Measurements from ENCODE around the gene HMCN2.
"Not testable (repeated sequence)": the region's sequence is repeated elsewhere in the genome, so short reads cannot be mapped to it uniquely, and the experiment has no call there.

HMCN2 gene

DNA sequence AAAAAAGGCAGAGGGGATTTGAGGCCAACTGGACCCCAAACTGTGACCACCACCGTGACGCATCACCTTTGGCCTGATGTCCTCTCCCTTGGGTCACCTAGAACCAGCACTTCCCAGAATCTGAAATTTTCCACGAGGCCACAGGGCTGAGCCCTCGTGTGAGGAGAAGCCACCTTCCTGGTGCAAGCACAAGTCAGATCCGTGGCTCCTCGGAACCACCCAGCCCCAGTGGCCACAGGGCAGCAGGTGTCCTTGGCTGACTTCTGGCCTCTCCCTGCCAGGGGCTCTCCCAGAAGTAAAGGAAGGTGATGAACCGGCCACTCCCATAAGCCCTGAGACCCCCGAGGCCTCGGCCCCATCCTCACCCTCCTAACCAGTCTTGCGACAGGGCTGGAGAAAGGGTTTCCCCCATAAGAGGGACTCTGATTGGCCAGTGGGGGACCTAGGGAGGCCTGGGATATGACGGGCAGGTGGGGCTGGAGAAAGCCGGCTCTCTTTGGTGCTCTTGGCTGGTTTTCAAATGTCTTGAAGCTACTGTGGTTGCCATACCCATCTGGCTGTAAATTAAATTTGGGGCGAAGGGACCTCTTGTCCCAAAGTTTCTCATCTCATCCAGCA is 20.9 kb upstream of the HMCN2 start:
- H3K27ac Mint-ChIP-seq, result no peak overlapping the region
- no peaks in the 10 kb centered on the region for H3K9me3 Mint-ChIP-seq (ENCODE audit: low read depth)
- no peaks in the 10 kb centered on the region for H3K27me3 Mint-ChIP-seq
- peaks cover 21% of the 10 kb centered on the region for H3K4me1 Mint-ChIP-seq (ENCODE audit: low read depth)
- H3K4me3 Mint-ChIP-seq, result no peak overlapping the region
- H3K36me3 Mint-ChIP-seq, result no peaks in the 10 kb centered on the region

DNA sequence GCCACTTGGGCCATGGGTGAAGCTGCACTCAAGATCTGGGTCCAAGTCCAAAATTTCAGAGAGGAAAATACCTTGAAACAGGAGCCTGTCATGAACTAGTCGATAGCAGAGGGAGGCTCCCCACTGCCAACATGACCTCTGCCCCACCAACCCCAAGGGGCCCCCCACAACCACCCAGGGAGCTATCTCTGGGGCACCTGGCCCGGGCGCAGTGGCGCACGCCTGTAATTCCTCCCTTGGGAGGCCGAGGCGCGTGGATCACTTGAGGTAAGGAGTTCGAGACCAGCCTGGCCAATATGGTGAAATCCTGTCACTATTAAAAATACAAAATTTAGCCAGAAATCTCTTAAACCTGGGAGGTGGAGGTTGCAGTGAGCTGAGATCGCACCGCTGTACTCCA is 20.1 kb upstream of the HMCN2 start:
- H3K36me3 Mint-ChIP-seq, result no peaks in the 10 kb centered on the region
- H3K27me3 Mint-ChIP-seq, result peaks cover 1% of the 10 kb centered on the region
- no peaks in the 10 kb centered on the region for H3K9me3 Mint-ChIP-seq (ENCODE audit: low read depth)
- H3K27ac Mint-ChIP-seq, result no peak overlapping the region
- no peak overlapping the region for H3K4me3 Mint-ChIP-seq
- peaks cover 14% of the 10 kb centered on the region for H3K4me1 Mint-ChIP-seq (ENCODE audit: low read depth)

DNA sequence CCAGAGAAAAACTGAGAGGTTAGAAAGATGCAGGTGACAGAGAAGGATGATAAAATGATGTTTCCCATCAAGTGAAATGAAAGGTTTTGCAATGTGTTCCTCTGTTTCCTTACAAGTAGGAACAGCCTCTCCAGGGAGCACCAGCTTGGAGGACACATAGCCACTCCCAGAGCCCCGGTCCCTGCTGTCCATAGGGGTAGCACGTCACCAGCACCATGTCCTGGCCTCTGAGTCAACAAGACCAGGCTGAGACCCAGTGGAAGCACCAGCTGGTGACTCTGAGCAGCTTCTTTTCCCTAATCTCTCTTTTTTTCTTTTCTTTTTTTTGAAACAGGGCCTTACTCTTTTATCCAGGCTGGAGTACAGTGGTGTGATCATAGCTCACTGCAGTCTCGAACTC is 19.4 kb upstream of the HMCN2 start:
- no peaks in the 10 kb centered on the region for H3K9me3 Mint-ChIP-seq (ENCODE audit: low read depth)
- H3K4me1 Mint-ChIP-seq (ENCODE audit: low read depth), result peaks cover 9% of the 10 kb centered on the region
- no peaks in the 10 kb centered on the region for H3K36me3 Mint-ChIP-seq
- no peak overlapping the region for H3K4me3 Mint-ChIP-seq
- peaks cover 1% of the 10 kb centered on the region for H3K27me3 Mint-ChIP-seq
- no peak overlapping the region for H3K27ac Mint-ChIP-seq

DNA sequence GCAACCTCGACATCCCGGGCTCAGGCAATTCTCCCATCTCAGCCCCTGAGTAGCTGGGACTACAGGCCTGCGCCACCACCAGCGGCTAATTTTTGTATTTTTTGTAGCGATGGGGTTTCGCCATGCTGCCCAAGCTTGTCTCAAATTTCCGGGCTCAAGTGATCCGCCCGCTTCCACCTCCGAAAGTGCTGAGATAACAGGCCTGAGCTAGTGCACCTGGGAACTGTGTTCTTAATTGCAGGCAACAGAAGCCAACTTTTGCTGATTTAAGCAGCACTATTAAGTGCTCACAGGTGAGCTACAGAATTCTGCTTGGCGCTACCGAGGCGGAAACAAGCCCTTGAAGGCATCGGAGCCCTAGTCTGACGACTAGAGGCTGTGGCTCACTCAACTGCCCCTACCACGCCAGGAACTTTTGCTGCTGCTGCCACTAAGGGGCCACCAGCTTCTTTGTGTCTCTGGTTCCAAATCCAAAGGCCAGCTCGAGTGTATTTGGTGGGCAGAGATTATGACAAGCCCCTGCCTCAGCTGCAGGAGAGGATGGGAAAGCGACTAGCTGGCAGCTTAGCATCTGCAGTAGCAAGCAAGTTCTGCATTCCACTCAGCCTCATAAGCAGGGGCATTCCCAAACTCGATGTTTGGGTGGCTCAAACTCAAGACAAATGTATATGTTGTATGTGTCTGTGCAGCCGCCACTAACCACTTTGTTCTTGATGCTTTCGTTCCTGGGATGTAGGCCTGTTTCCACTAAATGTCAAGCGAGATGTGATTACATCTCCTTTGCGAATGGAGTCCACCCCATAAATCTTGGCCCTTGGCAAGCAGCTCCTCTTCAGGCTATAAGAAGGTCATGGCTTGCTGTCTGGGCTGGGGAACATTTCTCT is 10.6 kb upstream of the HMCN2 start:
- H3K36me3 Mint-ChIP-seq, result no peaks in the 10 kb centered on the region
- peaks cover 9% of the 10 kb centered on the region for H3K27me3 Mint-ChIP-seq
- no peak overlapping the region for H3K4me3 Mint-ChIP-seq
- no peak overlapping the region for H3K27ac Mint-ChIP-seq
- H3K4me1 Mint-ChIP-seq (ENCODE audit: low read depth), result no peaks in the 10 kb centered on the region
- H3K9me3 Mint-ChIP-seq (ENCODE audit: low read depth), result no peaks in the 10 kb centered on the region

DNA sequence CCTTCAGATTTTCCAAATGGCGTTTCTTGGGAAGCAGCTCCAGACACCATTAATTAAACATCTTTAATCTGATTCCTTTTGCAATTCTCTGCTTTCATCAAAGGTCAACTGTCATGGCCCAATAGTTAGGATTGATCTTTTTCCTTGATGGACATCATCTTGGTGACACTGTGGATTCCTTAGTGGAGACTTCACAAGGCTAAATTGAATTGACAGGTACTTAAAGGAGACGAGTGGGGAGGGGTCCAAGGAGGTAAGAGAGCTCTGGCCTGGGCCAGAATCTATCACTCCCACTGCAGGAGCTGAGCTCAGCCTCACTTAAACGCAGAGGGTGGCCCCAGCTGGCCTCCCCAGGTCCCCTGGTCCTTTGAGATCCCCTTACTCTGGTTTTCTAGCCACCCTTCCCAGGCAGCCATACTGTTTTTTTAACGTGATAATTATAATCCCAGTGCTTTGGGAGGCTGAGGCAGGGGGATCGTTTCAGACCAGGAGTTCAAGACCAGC is 9.9 kb upstream of the HMCN2 start:
- Mint-ChIP-seq H3K9me3 (ENCODE audit: low read depth) (no peaks in the 10 kb centered on the region), H3K36me3 (no peaks in the 10 kb centered on the region), H3K4me3 (no peak overlapping the region), H3K27ac (no peak overlapping the region), H3K27me3 (peaks cover 12% of the 10 kb centered on the region), H3K4me1 (ENCODE audit: low read depth) (no peaks in the 10 kb centered on the region)

DNA sequence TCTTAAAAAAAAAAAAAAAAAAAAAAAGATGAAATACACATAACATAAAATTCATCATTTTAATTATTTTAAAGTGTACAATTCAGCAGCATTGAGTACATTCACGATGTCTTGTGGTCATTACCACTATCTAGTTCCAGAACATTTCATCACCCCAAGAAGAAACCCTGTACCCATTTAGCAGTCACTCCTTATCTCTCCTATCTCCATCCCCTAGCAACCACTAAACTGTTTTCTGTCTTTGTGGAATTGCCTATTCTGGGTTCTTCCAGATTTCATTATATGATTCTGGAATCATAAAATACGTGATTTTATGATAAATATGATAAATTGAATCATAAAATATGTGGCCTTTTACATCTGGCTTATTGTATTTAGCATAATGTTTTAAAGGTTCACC is 8.9 kb upstream of the HMCN2 start:
- no peaks in the 10 kb centered on the region for H3K36me3 Mint-ChIP-seq
- H3K9me3 Mint-ChIP-seq (ENCODE audit: low read depth), result no peaks in the 10 kb centered on the region
- H3K27me3 Mint-ChIP-seq, result peaks cover 12% of the 10 kb centered on the region
- no peak overlapping the region for H3K27ac Mint-ChIP-seq
- no peak overlapping the region for H3K4me3 Mint-ChIP-seq
- no peaks in the 10 kb centered on the region for H3K4me1 Mint-ChIP-seq (ENCODE audit: low read depth)

DNA sequence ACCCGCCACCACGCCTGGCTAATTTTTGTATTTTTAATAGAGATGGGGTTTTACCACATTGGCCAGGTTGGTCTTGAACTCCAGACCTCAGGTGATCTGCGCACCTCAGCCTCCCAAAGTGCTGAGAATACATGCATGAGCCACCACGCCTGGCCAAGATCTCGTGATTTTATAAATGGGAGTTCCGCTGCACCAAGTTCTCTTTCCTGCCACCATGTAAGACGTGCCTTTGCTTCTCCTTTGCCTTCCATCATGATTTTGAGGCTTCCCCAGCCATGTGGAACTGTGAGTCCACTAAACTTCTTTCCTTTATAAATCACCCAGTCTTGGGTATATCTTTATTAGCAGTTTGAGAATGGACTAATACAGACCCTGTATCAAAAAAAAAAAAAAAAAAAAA is 7.4 kb upstream of the HMCN2 start:
- not testable (repeated sequence) for H3K4me3 Mint-ChIP-seq; H3K4me1 Mint-ChIP-seq (ENCODE audit: low read depth); H3K36me3 Mint-ChIP-seq; H3K27ac Mint-ChIP-seq; H3K9me3 Mint-ChIP-seq (ENCODE audit: low read depth)
- peaks cover 20% of the 10 kb centered on the region for H3K27me3 Mint-ChIP-seq

DNA sequence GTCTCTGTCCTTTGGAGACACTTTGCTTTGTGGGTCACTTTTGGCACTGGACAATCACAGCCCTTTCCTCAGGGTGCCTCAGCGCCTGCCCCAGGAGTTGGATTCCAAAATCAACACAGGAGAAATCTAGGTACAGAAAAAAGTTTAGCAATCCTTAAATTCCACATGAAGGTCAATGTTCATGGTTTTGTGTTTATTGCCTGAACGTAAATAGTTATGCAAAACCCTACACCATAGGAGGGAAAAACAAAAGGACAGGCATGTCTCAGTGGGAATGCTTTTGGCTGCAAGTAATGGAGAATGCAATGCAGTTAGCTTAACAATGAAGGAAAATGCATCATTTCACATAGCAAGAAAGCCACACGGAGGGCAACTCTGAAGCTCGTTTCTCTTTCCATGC is 6.5 kb upstream of the HMCN2 start:
- no peaks in the 10 kb centered on the region for H3K4me1 Mint-ChIP-seq (ENCODE audit: low read depth)
- no peak overlapping the region for H3K27ac Mint-ChIP-seq
- peaks cover 23% of the 10 kb centered on the region for H3K27me3 Mint-ChIP-seq
- H3K36me3 Mint-ChIP-seq, result no peaks in the 10 kb centered on the region
- H3K9me3 Mint-ChIP-seq (ENCODE audit: low read depth), result no peaks in the 10 kb centered on the region
- H3K4me3 Mint-ChIP-seq, result no peak overlapping the region

DNA sequence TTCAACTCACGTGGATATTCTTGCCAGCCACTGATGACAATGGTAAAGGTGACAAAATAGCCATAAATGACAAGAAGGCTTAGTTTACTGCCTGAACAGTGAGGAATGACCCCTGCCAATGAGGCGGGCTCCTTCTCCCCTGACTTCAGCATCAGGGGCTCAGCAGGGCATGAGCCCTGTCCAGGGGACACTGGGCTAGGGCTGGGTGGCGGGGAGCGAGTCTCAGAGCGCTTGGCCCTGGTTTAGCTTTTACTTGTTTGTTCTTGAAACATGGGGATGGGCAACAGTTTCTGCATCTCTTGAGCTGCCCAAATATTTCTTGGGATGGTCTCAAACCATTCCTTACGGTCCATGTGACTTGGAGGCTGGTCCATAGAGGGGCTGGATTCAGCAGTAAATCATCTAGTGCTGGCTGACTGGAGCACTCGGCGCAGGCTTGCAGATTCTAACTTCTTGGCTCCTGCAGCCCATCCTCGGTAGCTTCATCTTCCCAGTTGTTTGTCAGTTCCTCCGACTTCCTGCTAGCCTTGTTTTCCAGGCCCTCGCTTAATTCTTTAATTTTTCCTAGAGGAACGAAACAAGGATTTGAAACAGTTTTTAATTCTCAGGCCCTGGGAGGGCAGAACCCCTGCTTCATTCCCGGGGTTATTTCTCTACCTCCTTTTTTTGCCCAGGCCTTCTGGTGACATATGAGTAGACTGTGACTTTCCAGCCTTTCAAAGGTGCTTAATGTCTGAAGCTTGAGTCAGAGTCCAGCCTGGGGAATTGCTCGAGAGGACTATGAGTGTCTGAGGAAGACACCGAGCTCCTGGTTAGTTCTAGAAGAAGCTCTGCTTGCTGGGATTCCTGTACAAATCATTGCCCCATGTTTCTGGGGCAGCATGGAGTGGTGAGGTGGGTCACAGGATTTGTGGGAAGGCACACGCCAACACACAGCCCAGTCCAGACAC is 4.5 kb upstream of the HMCN2 start:
- Mint-ChIP-seq H3K27ac (no peak overlapping the region), H3K27me3 (peaks cover 28% of the 10 kb centered on the region), H3K36me3 (no peaks in the 10 kb centered on the region), H3K4me3 (no peak overlapping the region), H3K9me3 (ENCODE audit: low read depth) (no peaks in the 10 kb centered on the region), H3K4me1 (ENCODE audit: low read depth) (peaks cover 3% of the 10 kb centered on the region)

DNA sequence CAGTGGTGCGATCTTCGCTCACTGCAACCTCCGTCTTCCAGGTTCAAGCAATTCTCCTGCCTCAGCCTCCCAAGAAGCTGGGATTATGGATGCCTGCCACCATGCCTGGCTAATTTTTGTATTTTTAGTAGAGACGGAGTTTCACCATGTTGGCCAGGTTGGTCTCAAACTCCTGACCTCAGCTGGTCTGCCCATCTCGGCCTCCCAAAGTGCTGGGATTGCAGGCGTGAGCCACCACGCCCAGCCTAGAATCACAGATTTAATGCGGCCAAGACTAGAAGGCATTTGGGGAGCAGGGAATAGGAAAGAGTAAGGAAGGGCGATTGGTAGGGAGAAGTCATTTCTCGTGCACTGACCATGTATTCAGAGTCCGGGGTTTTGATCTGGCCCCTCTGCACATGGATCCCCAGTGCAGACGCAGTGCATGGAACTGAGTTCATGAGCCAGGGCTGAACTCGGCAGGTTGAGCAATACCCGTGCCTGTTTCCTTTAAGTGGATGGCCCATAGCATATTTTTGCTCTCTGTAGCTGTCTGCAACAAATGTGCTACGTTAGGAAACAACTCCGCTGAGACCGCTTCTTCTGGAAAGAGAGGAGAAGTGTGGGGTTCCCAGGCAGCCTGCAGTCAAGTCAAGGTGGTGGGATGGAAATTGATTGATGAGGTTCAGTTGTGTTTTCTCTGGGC is 3.4 kb upstream of the HMCN2 start:
- peaks cover 34% of the 10 kb centered on the region for H3K27me3 Mint-ChIP-seq

DNA sequence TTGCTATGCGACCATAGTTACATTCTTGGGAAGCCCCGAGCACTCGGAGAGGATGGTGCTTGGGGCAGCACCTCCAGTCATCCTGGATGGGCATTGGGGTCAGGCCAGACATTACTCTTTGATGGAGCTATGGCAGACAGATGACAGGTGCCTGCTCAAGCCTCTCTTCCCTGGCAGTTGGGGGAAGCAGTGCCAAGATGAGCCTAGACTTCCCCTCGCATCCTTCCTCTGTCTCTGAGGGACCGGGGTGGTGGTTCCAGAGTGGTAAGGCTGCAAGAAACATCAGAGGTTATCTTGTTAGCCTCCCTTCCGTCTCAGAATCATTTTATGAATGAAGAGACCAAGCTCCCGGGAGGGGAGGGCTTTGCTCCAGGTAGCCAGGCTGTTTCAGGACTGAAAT is 2.8 kb upstream of the HMCN2 start:
- no peak overlapping the region for H3K27ac Mint-ChIP-seq
- no peaks in the 10 kb centered on the region for H3K36me3 Mint-ChIP-seq
- peaks cover 6% of the 10 kb centered on the region for H3K4me1 Mint-ChIP-seq (ENCODE audit: low read depth)
- H3K9me3 Mint-ChIP-seq (ENCODE audit: low read depth), result no peaks in the 10 kb centered on the region
- no peak overlapping the region for H3K4me3 Mint-ChIP-seq
- H3K27me3 Mint-ChIP-seq, result peaks cover 34% of the 10 kb centered on the region

More for the DNA sequence above, 3.4 kb upstream of the HMCN2 start:
- peaks cover 6% of the 10 kb centered on the region for H3K4me1 Mint-ChIP-seq (ENCODE audit: low read depth)
- H3K27ac Mint-ChIP-seq, result no peak overlapping the region
- no peaks in the 10 kb centered on the region for H3K36me3 Mint-ChIP-seq
- no peak overlapping the region for H3K4me3 Mint-ChIP-seq
- H3K9me3 Mint-ChIP-seq (ENCODE audit: low read depth), result no peaks in the 10 kb centered on the region

DNA sequence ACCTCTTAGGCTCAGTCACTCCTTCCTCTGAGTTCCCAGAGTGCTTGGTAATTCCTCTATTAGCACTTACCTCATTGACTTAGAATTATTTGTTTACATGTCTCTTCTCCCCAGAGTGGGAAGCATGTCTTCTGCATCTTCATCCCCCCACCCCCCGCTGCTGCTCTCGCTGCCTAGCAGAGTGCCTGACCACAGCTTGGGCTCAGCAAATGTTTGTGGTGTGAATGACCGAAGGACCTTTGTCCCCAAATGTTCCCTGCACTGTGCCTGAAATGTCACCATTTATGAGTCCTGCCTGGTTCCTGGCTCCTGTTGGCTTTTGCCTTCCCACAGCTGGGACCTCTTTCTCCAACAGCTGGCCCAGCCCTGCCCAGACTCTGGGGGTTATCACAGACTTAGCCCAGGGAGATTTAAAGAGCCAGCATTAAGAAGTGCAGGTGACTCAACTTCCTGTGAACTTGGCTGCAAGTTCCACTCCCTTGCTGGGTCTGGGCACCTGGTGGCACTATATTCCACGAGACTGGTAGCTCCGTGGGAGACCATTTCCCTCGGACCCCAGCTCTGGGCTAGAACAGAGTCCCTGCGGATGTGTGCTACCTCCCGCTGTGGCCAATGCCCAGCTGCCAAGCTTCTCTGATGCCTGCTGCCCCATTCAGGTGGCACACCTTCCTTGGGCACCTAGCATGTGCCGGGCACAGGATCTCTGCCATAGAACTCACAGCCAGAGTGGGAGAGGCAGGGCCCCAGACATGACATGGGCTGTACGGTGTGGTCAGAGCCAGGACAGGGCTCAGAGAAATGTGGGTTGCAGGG is 1.8 kb upstream of the HMCN2 start:
- no peak overlapping the region for H3K4me3 Mint-ChIP-seq
- peaks cover 6% of the 10 kb centered on the region for H3K4me1 Mint-ChIP-seq (ENCODE audit: low read depth)
- H3K9me3 Mint-ChIP-seq (ENCODE audit: low read depth), result no peaks in the 10 kb centered on the region
- no peaks in the 10 kb centered on the region for H3K36me3 Mint-ChIP-seq
- H3K27me3 Mint-ChIP-seq, result peaks cover 41% of the 10 kb centered on the region
- no peak overlapping the region for H3K27ac Mint-ChIP-seq

DNA sequence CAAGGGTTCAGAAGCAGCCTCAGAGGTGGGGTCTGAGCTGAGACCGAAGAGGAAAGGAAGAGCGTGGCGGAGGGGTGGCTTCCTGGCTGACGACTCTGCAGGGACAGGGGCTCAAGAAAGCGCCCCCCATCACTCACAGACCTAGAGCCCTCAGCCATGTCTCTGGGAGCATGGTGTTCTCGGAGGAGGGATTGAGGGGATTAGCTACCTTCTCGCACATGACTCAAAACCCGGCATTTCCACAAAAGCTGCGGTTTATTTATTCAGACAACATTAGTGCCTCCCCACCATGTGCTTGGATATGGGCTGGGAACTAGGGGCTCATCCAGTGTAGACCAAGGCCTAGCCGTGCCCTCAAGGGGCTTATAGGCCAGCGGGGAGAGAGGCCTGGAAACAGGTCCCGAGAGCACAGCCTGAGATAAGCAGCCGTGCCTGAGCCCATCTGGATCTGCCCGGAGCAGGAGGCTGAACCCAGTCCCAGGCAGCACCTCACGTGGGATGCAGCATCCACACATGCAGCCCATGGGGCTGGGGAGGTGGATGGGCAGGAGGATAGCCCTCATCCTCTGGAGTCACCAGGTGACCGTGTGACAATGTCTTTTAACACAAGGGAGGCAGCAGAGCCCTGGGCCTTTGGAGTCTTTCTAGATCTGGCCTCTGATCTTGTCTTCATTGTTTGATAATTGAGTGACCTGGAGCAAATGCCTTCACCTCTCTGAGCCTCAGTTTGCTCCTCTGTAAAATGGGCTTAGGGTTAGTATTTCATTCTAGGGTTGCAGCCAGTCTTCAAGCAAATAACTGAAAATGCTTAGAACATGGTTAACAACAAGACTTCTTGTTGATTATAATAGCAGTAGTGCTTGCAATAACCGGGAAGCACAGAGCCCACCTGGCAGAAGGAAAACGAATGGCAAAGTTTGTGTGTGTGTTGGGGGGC is 878 bp upstream of the HMCN2 start:
- Mint-ChIP-seq H3K27me3 (peaks cover 38% of the 10 kb centered on the region), H3K9me3 (ENCODE audit: low read depth) (no peaks in the 10 kb centered on the region), H3K27ac (no peak overlapping the region), H3K36me3 (no peaks in the 10 kb centered on the region), H3K4me1 (ENCODE audit: low read depth) (peaks cover 6% of the 10 kb centered on the region), H3K4me3 (peak overlapping the region; percentile 30)

Data from activated naive CD8-positive, alpha-beta T cell (primary cell).